HG03135 (cell line): ENCODE data around the gene UACA.

ENCODE experiments used
- ATAC-seq: cut with Tn5 transposase; IDR thresholded peaks from one replicate; pipeline ENCODE4 v1.9.1; 2021; ENCODE audit warnings: mild to moderate bottlenecking, moderate library complexity; ENCODE audit not compliant: unreplicated experiment

Gene UACA

DNA sequence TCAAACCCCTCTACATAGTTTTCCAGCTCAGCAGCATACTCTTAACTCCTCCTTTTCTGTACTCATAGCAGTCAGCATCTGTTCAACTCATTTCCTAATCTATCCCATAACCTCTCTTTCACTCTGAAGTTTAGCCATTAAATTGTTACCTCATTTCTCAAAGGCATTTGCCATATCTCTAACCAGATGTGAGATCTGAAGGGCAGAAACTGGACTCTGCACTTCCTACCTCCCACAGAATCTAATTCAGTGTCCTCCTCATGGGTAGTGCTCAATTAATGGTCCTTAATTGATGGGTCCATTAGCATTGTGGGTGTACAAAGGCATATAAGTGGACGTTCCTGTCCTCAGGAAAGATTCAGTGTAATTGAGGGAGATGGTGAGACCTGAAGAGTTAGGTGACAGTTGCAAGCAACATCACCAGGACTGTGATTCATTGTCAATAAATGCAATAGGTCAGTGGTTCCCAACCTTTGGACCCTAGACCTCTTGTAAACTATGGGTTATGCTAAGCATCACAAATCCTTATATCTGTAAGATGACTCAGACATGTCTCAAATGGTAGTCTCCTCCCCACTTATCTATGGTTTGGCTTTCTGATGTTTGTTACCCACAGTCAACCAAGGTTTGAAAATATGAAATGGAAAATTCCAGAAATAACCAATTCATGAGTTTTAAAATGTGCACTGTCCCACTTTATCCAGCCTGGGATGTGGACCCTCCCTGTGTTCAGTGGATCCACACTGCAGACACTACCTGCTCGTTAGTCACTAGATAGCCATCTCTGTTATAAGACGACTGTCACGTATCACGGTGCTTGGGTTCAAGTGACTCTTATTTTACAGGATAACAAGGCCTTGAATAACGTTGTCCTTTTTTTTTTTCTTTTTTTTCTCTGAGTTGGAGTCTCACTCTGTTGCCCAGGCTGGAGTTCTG, 25.0 kb upstream of the UACA start:
- no peak for ATAC-seq

DNA sequence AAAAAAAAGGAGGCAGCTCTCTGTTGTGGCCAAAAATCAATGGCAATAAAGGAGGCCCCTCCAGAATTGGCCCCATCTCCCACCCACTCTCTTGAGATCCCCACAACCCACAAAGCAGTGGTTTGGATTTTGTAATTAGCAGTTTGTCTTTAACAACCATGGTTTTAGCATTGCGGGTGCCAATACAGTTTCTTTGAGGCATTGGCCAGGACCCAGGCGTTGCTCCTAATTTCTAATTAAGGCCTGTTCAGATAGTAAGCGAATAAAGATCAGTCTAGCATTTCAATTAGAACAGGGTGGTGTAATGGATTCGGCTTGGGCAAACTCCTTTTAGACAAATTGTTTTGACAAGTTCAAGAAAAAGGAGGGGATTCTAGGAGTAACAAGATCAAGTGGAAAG, 23.6 kb upstream of the UACA start:
- ATAC-seq: no peak

DNA sequence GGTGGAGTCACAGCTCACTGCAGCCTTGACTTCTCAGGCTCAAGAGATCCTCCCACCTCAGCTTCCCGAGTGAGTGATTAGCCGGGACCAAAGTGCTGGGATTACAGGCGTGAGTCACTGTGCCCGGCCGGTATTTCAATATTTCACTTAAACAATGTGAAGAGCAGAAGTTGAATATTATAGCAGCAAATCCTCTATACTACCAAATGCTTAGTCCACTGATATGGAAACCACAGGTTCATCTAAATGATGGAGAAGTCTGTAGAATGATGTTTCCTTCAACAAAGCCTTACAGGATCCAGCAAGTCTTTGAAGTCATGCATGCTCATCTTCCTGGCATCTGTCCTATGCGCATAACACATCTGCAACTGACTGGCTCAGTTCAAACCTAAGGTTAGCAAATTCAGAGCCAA, 20.3 kb upstream of the UACA start:
- no peak for ATAC-seq

DNA sequence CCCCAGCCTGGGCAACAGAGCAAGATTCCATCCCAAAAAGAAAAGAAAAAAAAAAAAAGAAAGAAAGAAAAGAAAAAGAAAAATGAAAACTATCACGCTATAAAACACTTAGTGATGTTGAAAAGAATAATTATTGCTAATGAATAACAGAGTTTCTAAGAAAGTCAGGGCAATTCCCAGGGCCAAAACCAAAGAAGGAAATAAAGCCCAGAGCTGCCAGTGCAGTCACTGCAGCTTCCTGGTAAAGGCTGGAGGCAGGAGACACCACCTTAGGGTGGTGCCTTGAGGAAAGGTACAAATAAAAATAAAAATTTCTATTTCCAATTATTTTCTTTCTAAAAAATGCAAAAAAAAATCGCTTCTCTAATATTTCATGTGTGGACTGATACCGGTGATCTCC, 19.7 kb upstream of the UACA start:
- ATAC-seq: no peak

DNA sequence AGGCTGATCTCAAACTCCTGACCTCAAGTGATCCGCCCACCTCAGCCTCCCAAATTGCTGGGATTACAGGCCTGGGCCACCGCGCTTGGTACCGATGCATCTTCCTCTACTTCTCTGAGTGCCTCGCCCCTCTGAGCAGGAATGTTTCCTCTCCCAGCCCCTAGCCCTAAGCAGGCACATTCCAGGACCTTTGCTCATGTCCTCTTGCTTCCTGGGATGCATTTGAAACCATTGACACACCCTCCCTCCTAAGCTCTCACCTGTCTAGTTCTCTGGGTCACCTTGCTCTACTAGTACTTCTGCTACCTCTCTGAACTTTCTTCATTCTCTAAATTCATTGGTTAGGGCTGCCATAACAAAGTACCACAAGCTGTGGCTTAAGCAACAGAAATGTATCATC, 17.9 kb upstream of the UACA start:
- no peak for ATAC-seq

DNA sequence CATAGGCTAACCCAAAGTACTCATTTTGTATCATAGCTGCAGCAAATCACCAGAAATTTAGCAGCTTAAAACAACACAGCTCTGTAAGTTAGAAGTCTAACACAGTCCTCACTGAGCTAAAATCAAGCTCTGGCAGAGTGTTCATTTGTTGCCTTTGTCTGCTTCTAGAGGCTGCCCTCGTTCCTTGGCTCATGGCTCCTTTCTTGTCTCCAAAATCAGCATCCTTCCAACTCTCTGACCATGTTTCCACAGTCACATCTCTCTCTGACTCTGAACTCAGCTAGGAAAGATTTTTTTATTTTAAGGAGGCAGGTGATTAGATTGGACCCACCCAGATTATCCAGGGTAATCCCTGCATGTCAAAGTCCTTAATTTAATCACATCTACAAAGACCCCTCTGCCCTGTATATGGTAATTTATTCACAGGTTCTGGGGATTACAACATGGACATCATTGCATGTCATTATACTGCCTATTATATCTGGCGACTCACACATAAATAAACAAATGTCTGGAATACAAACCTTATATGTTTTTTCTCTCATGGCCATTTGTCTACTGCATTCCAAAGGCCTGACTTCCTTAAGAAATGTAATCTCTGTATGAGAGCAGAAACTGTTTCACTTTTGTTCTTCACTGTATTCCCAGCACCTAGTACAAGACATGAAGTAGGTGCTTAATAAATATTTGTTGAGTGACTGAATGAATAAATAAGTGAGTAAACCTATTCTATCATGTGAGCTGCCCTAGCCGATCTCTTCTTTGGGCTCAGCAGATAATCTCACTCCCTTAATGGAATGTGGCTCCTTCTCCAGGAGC, 15.1 kb upstream of the UACA start:
- ATAC-seq: no peak

DNA sequence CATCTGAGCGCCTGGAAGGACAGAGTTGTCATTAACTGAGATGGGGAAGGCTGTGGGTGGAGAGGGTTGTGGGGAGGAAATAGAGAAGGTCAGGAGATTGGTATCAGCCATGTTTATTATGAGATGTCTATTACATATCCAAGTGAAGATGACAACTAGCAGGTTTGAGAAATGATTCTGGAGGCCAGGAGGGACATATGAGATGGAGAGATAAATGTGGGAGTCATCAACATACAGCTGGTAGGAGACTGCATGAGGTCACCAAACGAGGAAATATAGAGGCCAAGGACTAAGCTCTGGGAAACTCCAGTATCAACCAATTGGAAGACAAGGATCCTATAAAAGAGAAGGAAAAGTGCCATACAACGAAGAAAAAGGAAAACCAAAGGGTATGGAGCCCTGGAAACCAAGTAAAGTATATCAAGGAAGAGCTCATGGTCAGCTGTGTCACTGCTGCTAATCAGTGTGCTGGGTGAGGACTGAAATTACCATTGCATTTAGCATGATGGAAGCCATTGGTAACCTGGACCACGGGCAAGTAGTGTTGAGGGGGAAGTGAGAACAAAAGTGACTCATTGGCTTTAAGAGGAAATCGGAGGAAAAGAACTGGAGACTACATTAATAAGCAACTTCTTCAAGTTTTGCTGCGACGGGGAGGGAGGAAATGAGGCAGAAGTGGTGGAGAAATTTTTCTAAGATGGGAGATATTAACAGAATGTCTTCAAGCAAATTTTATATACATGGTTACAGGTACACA, 14.0 kb upstream of the UACA start:
- no peak for ATAC-seq

DNA sequence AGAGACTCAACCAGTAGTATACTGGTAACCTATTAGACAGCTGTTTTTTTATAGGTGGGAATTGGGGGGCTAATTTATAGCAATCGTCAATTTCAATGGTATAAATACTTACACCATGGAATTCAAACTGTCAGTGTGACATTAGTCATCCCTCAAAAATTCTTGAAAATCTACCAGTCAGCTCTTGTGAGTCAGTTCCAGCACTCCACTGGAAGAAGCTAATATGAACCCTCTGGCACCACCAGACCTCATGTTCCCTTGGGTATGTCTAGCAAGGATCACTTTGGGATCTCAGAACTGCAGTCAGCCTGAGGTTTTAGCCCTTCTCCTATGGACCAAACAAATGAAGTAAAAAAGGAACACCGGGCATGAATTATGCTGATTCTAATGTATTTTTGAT, 11.8 kb upstream of the UACA start:
- no peak for ATAC-seq

DNA sequence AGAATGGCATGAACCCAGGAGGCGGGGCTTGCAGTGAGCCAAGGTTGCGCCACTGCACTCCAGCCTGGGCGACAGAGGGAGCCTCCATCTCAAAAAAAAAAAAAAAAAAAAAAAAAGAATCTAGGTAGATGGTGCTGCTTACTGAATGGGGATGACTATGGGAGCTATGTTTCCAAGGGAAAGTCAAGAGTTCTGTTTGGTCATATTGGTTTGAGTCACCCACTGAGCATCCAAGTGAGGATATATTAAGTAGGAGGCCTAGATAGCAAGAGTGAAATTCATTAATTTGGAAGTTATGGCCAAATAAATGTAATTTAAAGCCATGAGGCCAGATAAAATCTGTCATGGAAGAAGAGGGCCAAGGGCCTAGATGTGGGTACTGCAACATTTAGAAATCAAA, 9.0 kb upstream of the UACA start:
- ATAC-seq: no peak

DNA sequence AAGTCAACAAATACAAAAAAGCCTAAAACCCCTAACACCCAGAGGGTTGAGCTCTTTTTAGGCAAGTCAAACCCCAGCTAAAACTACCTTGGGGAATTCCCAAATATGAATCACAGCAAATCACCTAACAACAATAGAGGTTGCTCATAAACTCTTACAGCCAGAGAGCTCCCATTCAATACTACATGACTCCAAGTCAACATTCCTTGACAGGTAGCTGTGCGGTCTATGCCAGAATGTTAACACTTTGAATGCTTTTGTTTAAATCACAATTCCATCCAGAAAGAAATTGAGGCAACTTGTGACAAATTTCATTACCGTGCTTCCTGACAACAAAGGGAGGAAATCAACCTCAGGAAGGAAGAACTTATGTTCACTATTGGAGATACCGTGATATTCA, 7.5 kb upstream of the UACA start:
- ATAC-seq: no peak

DNA sequence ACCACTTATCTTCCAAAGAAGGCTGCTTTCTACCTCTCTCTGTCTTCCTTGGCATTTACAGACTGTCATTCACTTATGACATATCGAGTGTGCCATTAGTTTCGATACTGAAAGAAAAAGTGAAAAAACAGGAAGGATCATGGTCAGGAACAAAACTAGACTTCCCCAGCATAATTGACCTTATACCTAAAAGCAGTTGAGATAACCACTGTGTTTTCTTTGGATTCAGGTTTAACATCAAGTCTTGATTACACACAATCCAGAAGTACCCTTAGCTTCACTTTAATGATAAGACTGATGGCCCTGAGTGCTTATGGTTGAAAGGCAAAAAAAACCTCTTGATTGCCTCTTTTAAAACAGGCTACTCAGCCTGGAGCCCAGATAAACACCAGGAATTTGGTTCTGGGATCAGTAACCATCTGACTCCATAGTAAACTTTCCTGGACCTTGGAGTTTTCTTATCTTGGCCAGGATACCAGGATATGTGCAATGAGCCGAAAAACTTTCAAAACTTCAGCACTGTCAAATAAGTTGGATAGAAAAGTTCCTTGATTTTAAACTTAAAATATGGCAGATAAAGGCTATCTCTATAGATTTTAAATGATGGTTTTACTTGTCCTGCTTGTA, 5.0 kb upstream of the UACA start:
- no peak for ATAC-seq

DNA sequence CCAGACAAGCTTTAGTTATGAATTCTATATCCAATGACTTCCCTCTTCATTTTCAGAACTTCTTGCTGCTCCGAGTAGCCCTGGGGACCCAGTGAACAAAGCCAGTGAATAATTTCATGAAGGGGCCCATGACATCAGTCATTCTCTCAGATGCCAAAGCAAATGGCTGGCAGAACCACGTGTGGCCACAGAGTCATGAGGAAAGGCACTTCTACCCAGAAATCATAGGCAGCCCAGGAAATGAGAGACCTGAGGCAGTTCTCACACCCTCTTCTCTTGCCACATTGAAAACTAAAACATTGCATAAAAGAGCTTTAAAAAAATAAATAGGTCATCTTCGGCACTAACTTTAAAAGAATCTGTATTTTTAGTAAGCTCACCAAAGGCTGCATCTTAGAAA, 4.3 kb upstream of the UACA start:
- ATAC-seq: no peak

DNA sequence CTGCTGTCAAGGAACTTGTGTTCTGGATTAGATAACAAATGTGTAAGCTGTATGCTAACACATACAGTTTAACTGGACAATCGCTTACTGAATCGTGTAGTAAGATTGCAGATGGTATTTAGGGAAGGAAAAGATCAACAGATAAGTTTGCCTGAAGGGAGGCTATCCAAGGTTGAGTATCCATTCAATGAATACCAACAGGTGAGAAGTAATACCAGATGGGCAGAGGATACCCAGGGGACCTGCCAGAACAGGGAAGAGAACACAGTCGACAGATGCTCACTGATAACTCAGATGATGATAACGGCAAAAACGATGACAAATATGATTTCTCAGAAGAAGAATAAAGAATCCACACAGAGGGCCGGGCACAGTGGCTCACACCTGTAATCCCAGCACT, 3.2 kb upstream of the UACA start:
- no peak for ATAC-seq

DNA sequence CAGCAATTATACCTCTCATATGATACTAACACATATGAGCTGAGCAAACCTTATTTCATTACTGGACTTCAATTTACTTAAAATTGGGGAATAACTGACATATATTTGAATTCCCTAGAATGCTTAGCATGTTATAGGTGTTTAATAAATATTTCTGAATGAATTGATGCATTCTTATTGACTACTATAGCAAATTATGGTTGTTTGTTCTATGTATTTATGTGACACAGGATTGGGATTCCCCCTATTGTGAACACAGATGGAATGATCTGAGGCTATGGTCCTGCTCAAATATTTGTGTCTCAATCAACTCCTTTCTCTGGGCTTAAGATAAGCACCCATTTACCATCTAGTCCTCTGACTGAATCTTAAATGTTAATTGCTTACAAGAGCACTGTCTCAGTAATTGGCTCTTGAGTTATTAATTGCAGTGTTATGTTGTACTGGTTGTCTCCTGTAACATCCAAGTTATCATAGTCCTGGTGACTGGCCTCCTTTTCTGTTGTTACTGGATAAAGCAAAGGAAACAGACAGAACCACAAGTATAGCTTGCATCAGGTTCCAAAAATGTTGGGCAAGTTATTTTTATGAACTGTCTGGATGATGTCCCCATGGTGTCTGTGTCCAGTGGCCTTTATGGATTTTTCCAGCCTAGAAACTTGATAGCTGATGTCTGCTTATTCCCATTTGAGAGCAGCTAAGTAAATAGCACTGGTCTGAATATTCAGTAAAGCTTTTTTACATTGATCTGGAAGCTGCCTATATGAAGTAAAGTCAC, 2.3 kb upstream of the UACA start:
- no peak for ATAC-seq

DNA sequence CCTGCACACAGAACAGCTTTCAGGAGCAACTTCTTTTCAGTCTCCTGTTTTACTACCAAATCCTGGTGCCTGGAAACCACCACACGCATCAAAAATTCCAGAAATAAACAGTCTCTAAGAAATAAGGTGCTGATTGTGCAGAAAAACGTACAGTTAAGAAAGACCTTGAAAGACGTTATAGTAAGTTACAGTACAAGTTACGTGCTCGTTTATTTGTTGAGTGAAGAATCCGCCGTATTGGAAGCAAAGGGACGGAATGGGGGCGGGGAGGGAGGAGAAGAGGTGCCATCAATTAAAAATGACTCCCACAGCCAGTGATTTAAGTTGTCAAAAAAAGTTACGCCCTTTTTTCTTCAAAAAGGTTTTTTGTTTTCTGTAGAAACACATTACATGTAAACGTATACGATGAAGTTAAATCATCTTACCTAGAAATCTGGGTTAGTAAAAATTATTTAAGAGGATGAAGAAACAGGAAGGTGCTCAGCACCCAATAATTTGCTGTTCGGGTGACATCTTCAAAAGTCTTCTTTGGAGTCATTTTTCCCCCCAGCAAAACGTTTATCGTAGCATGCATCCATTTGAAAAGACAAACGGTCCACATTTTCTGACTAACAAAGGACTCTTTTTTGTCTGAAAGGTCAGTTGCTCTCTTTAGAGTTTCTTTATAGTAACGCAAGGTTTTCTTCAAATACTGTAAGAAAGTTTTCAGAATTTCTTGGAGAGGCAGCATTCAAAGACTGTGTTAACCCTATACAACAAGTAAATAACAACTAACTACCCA, 782 bp upstream of the UACA start:
- no peak for ATAC-seq

DNA sequence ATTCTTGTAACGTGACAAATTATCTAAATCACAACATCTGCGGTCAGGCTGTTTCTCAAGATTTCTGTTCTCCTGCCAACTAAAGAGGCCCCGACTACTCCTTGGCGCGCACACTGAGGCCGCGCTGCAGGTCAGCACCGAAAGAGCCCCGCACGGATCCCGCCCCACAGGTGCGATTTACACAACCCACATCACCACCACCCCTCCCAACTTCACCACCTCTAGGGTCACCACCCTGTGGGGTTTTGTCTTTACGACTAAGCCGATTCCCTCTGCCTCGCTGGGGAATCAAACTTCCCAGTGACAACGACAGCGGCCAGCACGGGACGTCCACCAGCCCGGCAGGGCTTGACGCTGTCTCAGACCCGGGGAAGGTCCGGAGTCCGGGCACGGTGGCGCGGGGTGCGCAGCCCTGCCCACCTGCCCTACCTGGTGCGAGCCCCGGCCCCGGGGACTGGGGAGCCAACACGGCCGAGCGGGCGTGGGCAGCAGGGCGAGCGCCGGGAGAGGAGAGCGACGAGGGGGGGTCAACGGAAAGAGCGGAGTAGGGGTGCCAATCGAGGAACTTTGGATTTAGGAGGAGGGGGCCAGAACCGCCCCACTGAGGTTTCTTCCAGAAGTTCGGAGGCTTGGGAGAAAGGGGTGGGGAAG, 764 bp downstream of the UACA start:
- ATAC-seq: no peak

DNA sequence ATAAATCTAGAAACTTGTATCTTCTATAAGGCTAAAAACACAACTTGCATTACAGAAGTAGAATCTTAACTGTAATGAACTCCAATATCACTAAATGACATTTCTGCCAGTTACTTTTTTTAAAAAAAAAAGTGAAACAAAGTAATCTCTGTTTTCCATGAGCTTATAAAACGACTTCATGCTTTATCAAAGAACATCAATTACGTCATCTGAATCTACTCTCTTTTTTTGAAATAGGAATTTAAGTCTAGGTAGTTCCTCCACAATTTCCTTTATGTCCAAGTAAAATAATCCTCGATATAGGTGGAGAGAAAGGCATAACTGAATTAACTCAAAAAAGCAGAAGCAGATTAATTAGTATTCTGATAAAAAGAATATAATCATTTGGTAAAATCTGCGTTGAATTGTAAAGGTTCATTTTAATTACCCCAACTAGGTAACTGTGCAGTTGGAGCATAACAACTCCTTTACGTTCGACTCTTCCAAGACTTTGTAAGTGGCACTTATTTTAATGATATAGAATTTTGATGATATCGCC, 1.4 kb downstream of the UACA start:
- ATAC-seq: no peak

DNA sequence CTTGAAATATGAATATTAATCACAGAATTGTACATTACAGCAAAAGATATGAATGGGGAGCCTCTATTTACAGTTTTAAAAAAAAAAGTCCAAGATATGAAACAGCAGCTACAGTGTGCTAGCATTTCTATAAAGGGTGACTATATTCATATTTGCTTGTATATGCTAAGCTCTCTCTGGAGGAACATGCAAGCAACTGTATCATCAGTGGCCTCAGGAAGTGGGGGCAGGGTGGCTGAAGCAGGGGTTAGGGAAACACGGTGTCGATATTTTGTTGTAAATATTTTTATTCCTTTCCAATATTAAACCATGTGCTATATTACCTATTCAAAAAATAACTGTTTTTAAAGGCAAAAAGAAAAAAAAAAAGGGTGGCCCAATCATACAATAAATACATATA, 2.3 kb downstream of the UACA start:
- ATAC-seq: no peak
